Skeletal muscle satellite cell (primary cell): Measurements from ENCODE around the gene CRACR2A.

Experiments
- H3K27me3 ChIP-seq: 2 replicates; pipeline ENCODE4 v1.7.0; 2013; ENCODE audit warnings: low read length; ENCODE audit not compliant: control insufficient read depth, insufficient read depth
- H3K36me3 ChIP-seq: 2 replicates; pipeline ENCODE4 v1.7.0; 2013; ENCODE audit warnings: mild to moderate bottlenecking, control low read depth, low read length; ENCODE audit not compliant: insufficient read depth
- H3K4me1 ChIP-seq: 2 replicates; pipeline ENCODE4 v1.7.0; 2013; ENCODE audit warnings: low read length; ENCODE audit not compliant: control insufficient read depth, insufficient read depth
- H3K4me2 ChIP-seq: 2 replicates; pipeline ENCODE4 v1.7.0; 2013; ENCODE audit warnings: mild to moderate bottlenecking, low read length
- H3K4me3 ChIP-seq: 2 replicates; pipeline ENCODE4 v1.7.0; 2013; ENCODE audit warnings: low read length
- H3K9ac ChIP-seq: 2 replicates; pipeline ENCODE4 v1.7.0; 2013; ENCODE audit warnings: mild to moderate bottlenecking, low read depth, low read length, moderate library complexity
- H3K9me3 ChIP-seq: replicated peaks from 2 replicates; pipeline ENCODE4 v1.7.0; 2013; ENCODE audit warnings: mild to moderate bottlenecking, control low read depth, low read length

The CRACR2A gene

DNA sequence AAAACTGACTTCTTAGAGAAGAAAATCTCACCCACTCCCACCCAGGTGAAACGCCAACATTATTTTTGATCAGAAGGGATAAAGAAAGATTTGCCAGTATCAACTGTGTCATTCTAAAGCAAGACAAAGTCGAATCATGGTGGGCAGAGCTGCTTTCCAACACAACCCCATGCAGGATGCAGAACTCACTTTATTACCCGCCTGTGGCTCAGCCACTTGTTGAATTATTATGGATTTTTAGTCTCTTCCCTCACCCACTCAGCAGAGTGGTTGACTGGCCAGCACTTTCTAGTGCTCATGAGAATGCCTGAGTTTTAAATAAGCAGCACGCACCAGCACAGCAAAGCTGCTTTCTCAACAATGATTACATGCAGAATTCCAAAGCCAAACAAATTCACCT lies 32.1 kb downstream of the CRACR2A start:
- Histone ChIP-seq H3K4me1 (peaks cover 6% of the 10 kb centered on the region), H3K4me2 (no peak overlapping the region), H3K9ac (no peak overlapping the region), H3K9me3 (no peaks in the 10 kb centered on the region), H3K4me3 (no peak overlapping the region), H3K36me3 (no peaks in the 10 kb centered on the region), H3K27me3 (no peaks in the 10 kb centered on the region)

DNA sequence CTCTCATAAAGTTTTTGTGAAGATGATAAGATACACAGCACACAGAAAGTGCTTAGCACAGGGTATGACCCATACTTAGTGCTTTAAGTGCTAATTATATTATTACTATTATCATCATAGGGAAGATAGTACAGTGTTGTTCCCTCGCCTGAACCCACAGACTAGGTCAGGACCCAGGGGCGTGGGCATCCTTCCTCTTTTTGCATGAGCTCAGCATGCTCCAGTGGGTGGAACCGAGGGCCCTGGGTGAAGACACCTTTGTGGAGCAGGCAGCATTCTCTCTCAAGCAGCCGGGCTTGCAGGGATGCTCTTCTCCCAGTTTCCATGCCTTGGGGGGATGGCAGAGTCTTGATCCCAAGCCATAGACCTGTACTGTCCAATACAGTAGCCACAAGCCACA lies 34.8 kb downstream of the CRACR2A start:
- Histone ChIP-seq H3K4me1 (no peaks in the 10 kb centered on the region), H3K4me2 (no peak overlapping the region), H3K4me3 (no peak overlapping the region), H3K36me3 (no peaks in the 10 kb centered on the region), H3K9ac (no peak overlapping the region), H3K9me3 (no peaks in the 10 kb centered on the region), H3K27me3 (no peaks in the 10 kb centered on the region)

GRCh38 chr12:3717283-3717898 lies 35.5 kb downstream of the CRACR2A start:
- Histone ChIP-seq H3K9me3 (no peaks in the 10 kb centered on the region), H3K9ac (no peak overlapping the region), H3K4me3 (no peak overlapping the region), H3K4me1 (no peaks in the 10 kb centered on the region), H3K4me2 (no peak overlapping the region), H3K27me3 (no peaks in the 10 kb centered on the region), H3K36me3 (no peaks in the 10 kb centered on the region)

DNA sequence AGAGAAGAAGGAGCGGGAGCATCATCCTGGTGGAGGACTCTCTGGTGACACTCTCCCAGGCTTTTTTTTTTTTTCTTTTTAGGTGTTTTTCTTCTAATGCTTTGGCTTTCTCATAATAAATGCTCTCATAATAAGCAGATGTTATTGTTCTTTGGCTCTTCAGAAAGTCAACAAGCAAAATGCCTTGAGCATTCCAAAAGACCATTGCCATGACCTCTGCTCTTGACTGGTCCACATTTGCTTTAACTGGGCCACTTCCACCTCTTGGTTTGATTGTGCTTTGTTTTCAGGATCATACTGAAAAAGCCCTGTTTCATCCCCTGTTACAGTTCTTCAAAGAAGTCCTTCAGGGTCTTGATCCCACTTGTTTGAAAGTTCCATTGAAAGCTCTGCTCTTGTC lies 36.9 kb downstream of the CRACR2A start:
- no peak overlapping the region for H3K4me2 ChIP-seq
- no peaks in the 10 kb centered on the region for H3K4me1 ChIP-seq
- no peak overlapping the region for H3K4me3 ChIP-seq
- H3K36me3 ChIP-seq = no peaks in the 10 kb centered on the region
- H3K9me3 ChIP-seq = no peaks in the 10 kb centered on the region
- no peaks in the 10 kb centered on the region for H3K27me3 ChIP-seq
- H3K9ac ChIP-seq = no peak overlapping the region

DNA sequence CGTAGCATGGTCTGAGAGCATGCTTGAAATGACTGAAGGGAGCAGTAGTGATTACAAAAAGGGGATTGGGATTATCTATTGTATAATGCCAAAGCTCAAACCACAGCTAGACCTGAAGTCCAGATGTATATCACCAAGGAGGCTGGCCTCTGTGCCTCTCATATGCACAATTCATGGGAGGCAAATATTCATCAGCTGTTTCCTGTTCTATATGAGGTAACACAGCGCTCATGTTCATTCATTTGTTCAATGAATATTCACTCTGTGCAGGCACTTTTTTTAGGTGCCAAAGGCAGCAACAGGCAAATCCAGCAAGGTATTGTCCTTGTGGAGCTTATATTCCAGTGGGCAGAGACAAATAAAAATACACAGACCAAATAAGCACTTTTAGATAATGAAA lies 39.0 kb downstream of the CRACR2A start:
- H3K36me3 ChIP-seq = peaks cover 1% of the 10 kb centered on the region
- no peaks in the 10 kb centered on the region for H3K4me1 ChIP-seq
- no peaks in the 10 kb centered on the region for H3K9me3 ChIP-seq
- no peak overlapping the region for H3K4me3 ChIP-seq
- no peak overlapping the region for H3K9ac ChIP-seq
- H3K27me3 ChIP-seq = no peaks in the 10 kb centered on the region
- H3K4me2 ChIP-seq = no peak overlapping the region

- H3K4me3 ChIP-seq = no peak overlapping the region
- H3K9me3 ChIP-seq = no peaks in the 10 kb centered on the region
- no peaks in the 10 kb centered on the region for H3K27me3 ChIP-seq
- no peak overlapping the region for H3K4me2 ChIP-seq
- peaks cover 3% of the 10 kb centered on the region for H3K36me3 ChIP-seq
- no peak overlapping the region for H3K9ac ChIP-seq
- H3K4me1 ChIP-seq = no peaks in the 10 kb centered on the region
These were observed 39.4 kb downstream of the CRACR2A start for GRCh38 chr12:3713483-3713882.

- H3K9ac ChIP-seq = no peak overlapping the region
- no peaks in the 10 kb centered on the region for H3K9me3 ChIP-seq
- H3K4me3 ChIP-seq = no peak overlapping the region
- peaks cover 3% of the 10 kb centered on the region for H3K36me3 ChIP-seq
- H3K4me2 ChIP-seq = no peak overlapping the region
- no peaks in the 10 kb centered on the region for H3K27me3 ChIP-seq
- no peaks in the 10 kb centered on the region for H3K4me1 ChIP-seq
These were observed 40.5 kb downstream of the CRACR2A start for GRCh38 chr12:3712209-3712992.

DNA sequence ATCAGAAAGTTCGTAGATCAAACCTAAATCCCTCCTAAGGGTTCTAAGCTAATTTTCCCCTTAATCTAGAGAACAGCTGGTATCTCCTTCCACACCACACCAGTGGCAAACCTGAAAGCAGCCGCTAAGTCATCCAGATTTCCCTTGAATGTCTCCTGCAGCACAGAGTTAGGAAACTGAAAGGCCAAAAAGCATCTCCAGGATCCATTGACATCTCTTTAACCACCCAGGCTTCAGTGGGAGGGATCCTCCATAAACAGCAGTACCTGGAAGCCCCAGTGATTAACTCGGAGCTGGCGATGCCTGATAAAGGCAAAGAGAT lies 47.6 kb downstream of the CRACR2A start:
- peaks cover 3% of the 10 kb centered on the region for H3K36me3 ChIP-seq
- H3K4me2 ChIP-seq = peak overlapping the region; percentile 71
- no peak overlapping the region for H3K4me3 ChIP-seq
- no peaks in the 10 kb centered on the region for H3K9me3 ChIP-seq
- peak overlapping the region; percentile 63 for H3K9ac ChIP-seq
- no peaks in the 10 kb centered on the region for H3K27me3 ChIP-seq
- peaks cover 20% of the 10 kb centered on the region for H3K4me1 ChIP-seq

GRCh38 chr12:3704512-3705353 lies 48.2 kb downstream of the CRACR2A start:
- H3K9me3 ChIP-seq = no peaks in the 10 kb centered on the region
- H3K9ac ChIP-seq = peak overlapping the region; percentile 63
- no peaks in the 10 kb centered on the region for H3K27me3 ChIP-seq
- H3K4me3 ChIP-seq = peak overlapping the region; percentile 41
- H3K4me1 ChIP-seq = peaks cover 20% of the 10 kb centered on the region
- H3K36me3 ChIP-seq = peaks cover 3% of the 10 kb centered on the region
- peak overlapping the region; percentile 71 for H3K4me2 ChIP-seq

DNA sequence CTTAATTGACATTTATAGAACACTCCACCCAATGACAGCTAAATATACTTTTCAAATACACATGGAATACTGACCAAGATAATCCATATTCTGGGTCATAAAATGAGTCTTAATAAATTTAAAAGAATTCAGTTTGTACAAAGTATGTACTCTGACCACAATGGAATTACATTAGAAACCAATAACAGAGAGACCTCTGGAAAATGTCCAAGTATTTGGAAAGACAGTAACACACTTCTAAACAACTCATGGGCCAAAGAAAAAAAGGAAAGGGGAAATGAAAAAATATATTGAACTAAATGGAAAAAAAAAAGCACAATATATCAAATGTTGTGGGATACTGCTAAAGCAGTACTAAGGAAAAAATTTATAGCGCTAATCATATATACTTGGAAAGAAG lies 52.0 kb downstream of the CRACR2A start:
- H3K27me3 ChIP-seq = no peaks in the 10 kb centered on the region
- H3K9me3 ChIP-seq = no peaks in the 10 kb centered on the region
- no peaks in the 10 kb centered on the region for H3K36me3 ChIP-seq
- H3K4me2 ChIP-seq = no peak overlapping the region
- H3K4me1 ChIP-seq = peaks cover 44% of the 10 kb centered on the region
- no peak overlapping the region for H3K4me3 ChIP-seq
- no peak overlapping the region for H3K9ac ChIP-seq

GRCh38 chr12:3698218-3698974 lies 54.5 kb downstream of the CRACR2A start:
- peak overlapping the region; percentile 59 for H3K4me2 ChIP-seq
- H3K9me3 ChIP-seq = no peaks in the 10 kb centered on the region
- no peaks in the 10 kb centered on the region for H3K36me3 ChIP-seq
- H3K9ac ChIP-seq = peak overlapping the region; percentile 69
- H3K4me1 ChIP-seq = peaks cover 34% of the 10 kb centered on the region
- no peaks in the 10 kb centered on the region for H3K27me3 ChIP-seq
- peak overlapping the region; percentile 10 for H3K4me3 ChIP-seq
